RWPE1 (cell line): ENCODE data around the gene NANS.
A peak's percentile ranks its signal among the peaks of the same experiment; 100 is the strongest.

ENCODE experiments used
- CTCF ChIA-PET: fragments of 350-600 bp; sonication (Branson Sonifier 250); formaldehyde crosslinking; extraction: SDS; loops from one replicate; lab custom pipeline; 2021; lab: Yijun Ruan, JAX
- POLR2A ChIA-PET: fragments of 400-600 bp; formaldehyde crosslinking; extraction: SDS; loops from one replicate; lab custom pipeline; 2020; ENCODE audit warnings: antibody characterized with exemption; ENCODE audit not compliant: low non-redundant PET; lab: Yijun Ruan, JAX
- DNase-seq: peaks from one replicate; pipeline ENCODE4 v3.0.0; 2012; ENCODE audit warnings: low spot score
- H3K27ac ChIP-seq: fragments of 450-650 bp; 2 replicates; pipeline ENCODE4 v1.5.1; 2017
- CTCF ChIP-seq: fragments of 450-650 bp; conservative IDR thresholded peaks from 2 replicates; pipeline ENCODE4 v1.5.1; 2017; ENCODE audit warnings: low read depth, mild to moderate bottlenecking

Gene NANS

GRCh38 chr9:98020476-98021145 lies 35.9 kb upstream of the NANS start:
- CTCF ChIA-PET, result interaction anchor here (0.6 to 1.3 kb wide), 3 partner anchors 14 to 98 kb away, joined by 3 to 4 read pairs (median 3); partner anchors contain the start of gene ANP32B
- no peak for DNase-seq
- peak overlapping the region; percentile 39 for H3K27ac ChIP-seq
- POLR2A ChIA-PET, result interaction anchor here (1.2 kb wide), 1 partner anchor 36 kb away, joined by 4 read pairs; the partner anchor contains the start of gene NANS
- no peak for TF ChIP-seq CTCF

- CTCF ChIA-PET, result interaction anchor here (1.1 to 1.3 kb wide), 2 partner anchors 13 to 98 kb away, joined by 3 to 4 read pairs; no protein-coding TSS in a partner anchor
- peak overlapping the region; percentile 39 for H3K27ac ChIP-seq
- no peak for TF ChIP-seq CTCF
- POLR2A ChIA-PET, result no interaction called here
- no peak for DNase-seq
These were observed 35.1 kb upstream of the NANS start for GRCh38 chr9:98021306-98022040.

GRCh38 chr9:98022447-98022846 lies 34.1 kb upstream of the NANS start:
- ChIA-PET POLR2A (no interaction called here), CTCF (interaction anchor here (0.6 to 1.3 kb wide), 2 partner anchors 12 to 32 kb away, joined by 3 read pairs; no protein-coding TSS in a partner anchor)
- H3K27ac ChIP-seq, result peak overlapping the region; percentile 39
- no peak for TF ChIP-seq CTCF
- no peak for DNase-seq

- ChIA-PET CTCF (no interaction called here), POLR2A (no interaction called here)
- no peak overlapping the region for H3K27ac ChIP-seq
- DNase-seq, result no peak
- TF ChIP-seq CTCF, result no peak
These were observed 31.8 kb upstream of the NANS start for GRCh38 chr9:98024702-98025101.

GRCh38 chr9:98031169-98031568 lies 25.4 kb upstream of the NANS start:
- no peak for TF ChIP-seq CTCF
- ChIA-PET POLR2A (no interaction called here), CTCF (no interaction called here)
- H3K27ac ChIP-seq, result no peak overlapping the region
- no peak for DNase-seq

GRCh38 chr9:98031935-98032334 lies 24.6 kb upstream of the NANS start:
- DNase-seq, result no peak
- TF ChIP-seq CTCF, result no peak
- no peak overlapping the region for H3K27ac ChIP-seq
- POLR2A ChIA-PET, result interaction anchor here (1.6 kb wide), 1 partner anchor 25 kb away, joined by 3 read pairs; the partner anchor contains the start of gene NANS
- CTCF ChIA-PET, result interaction anchor here (0.9 kb wide), 1 partner anchor 48 kb away, joined by 3 read pairs; no protein-coding TSS in a partner anchor
